ENCODE measurements around the gene LPIN3. TPM values are rescaled to one million over a fixed set of nuclear protein-coding genes. Genes with fewer than 3 reads are reported as not detected.

LPIN3 gene
- total RNA-seq, 1 experiment from 2014 or later, result 3.8 TPM

- Histone ChIP-seq H2BK120ac (ENCODE audit: low read depth, low read length, poor library complexity, severe bottlenecking) (no peak overlapping the region), H2BK15ac (ENCODE audit: low read depth, low read length) (no peak overlapping the region), H4K5ac (ENCODE audit: insufficient read length, low read depth, low read length) (no peak overlapping the region), H3K9ac (ENCODE audit: extremely low read depth, insufficient read length, low read length) (no peak overlapping the region), H2BK5ac (ENCODE audit: insufficient read length, low read length) (no peak overlapping the region), H3K18ac (ENCODE audit: insufficient read length, low read depth, low read length) (no peak overlapping the region), H2AK5ac (ENCODE audit: insufficient read length, low read length) (no peak overlapping the region), H3K27me3 (ENCODE audit: insufficient read depth, low read length) (no peaks in the 10 kb centered on the region), H3K23me2 (ENCODE audit: insufficient read length, low read depth, low read length, poor library complexity, severe bottlenecking) (peaks cover 10% of the 10 kb centered on the region), H3K23ac (ENCODE audit: insufficient read length, low read depth, low read length) (no peak overlapping the region), H3K4me1 (ENCODE audit: insufficient read depth, low read length) (peaks cover 2% of the 10 kb centered on the region; the same call in 1 of the 2 replicates), H4K8ac (replicated peaks; ENCODE audit: insufficient read length, low read depth, low read length) (no peak overlapping the region), H3K4me2 (ENCODE audit: insufficient read depth, insufficient read length, low read length) (peak overlapping the region; percentile 94), H2AFZ (ENCODE audit: low read length) (no peak overlapping the region), H3K79me2 (ENCODE audit: insufficient read depth, low read length) (no peaks in the 10 kb centered on the region), H2BK20ac (ENCODE audit: low read depth, low read length, poor library complexity, severe bottlenecking) (no peak overlapping the region), H3K56ac (ENCODE audit: insufficient read length, low read depth, low read length) (no peak overlapping the region), H3K27ac (ENCODE audit: insufficient read length, low read depth, low read length) (no peak overlapping the region), H4K20me1 (ENCODE audit: control insufficient read depth, insufficient read depth, insufficient read length) (no peaks in the 10 kb centered on the region), H4K91ac (ENCODE audit: insufficient read length, low read depth, low read length) (no peak overlapping the region), H3K4ac (ENCODE audit: low read depth, low read length) (no peak overlapping the region), H3K14ac (ENCODE audit: insufficient read depth, low read length) (no peak overlapping the region; the same call in 1 of the 2 replicates), H3K79me1 (ENCODE audit: insufficient read depth, low read depth, low read length, poor library complexity, severe bottlenecking) (no peaks in the 10 kb centered on the region), H3K9me3 (ENCODE audit: control insufficient read depth, low read depth, low read length) (no peaks in the 10 kb centered on the region), H3T11ph (ENCODE audit: low read length) (no peak overlapping the region), H2BK12ac (ENCODE audit: insufficient read length, low read depth, low read length) (no peak overlapping the region)
- peaks cover 24% of the 10 kb centered on the region for H3K27me3 Mint-ChIP-seq (ENCODE audit: low read depth)
- no peak for DNase-seq
- H3K36me3 Mint-ChIP-seq (ENCODE audit: insufficient read depth in 1 of 3, low read depth in 3 of 3), result no peaks in the 10 kb centered on the region
- no peak overlapping the region for H3K27ac Mint-ChIP-seq
- H3K9me3 Mint-ChIP-seq, result 0 out of 5 replicates have a peak, but pooled peaks cover 0 to 4% of the 10 kb centered on the region in 2 experiments
- H3K4me3 Mint-ChIP-seq, result peak overlapping the region; percentile 60 to 77
- no CpG with 5 or more reads among the region's 5 CpGs for WGBS (ENCODE audit: extremely low coverage, insufficient read length, low lambda C conversion rate)
- H3K4me1 Mint-ChIP-seq, result peaks cover 8 to 9% of the 10 kb centered on the region in 2 experiments
- TF ChIP-seq CTCF (conservative IDR thresholded peaks at IDR 0.05), result no peak
These were observed 22.4 kb upstream of the LPIN3 start for GRCh38 chr20:41318271-41318649.

Data from H9 (cell line).